Measurements from ENCODE around the gene DBNDD1. TPM values are rescaled to one million over a fixed set of nuclear protein-coding genes. Genes with fewer than 3 reads are reported as not detected.

The DBNDD1 gene
- total RNA-seq, 1 experiment from 2014 or later, result 60.2 TPM

DNA sequence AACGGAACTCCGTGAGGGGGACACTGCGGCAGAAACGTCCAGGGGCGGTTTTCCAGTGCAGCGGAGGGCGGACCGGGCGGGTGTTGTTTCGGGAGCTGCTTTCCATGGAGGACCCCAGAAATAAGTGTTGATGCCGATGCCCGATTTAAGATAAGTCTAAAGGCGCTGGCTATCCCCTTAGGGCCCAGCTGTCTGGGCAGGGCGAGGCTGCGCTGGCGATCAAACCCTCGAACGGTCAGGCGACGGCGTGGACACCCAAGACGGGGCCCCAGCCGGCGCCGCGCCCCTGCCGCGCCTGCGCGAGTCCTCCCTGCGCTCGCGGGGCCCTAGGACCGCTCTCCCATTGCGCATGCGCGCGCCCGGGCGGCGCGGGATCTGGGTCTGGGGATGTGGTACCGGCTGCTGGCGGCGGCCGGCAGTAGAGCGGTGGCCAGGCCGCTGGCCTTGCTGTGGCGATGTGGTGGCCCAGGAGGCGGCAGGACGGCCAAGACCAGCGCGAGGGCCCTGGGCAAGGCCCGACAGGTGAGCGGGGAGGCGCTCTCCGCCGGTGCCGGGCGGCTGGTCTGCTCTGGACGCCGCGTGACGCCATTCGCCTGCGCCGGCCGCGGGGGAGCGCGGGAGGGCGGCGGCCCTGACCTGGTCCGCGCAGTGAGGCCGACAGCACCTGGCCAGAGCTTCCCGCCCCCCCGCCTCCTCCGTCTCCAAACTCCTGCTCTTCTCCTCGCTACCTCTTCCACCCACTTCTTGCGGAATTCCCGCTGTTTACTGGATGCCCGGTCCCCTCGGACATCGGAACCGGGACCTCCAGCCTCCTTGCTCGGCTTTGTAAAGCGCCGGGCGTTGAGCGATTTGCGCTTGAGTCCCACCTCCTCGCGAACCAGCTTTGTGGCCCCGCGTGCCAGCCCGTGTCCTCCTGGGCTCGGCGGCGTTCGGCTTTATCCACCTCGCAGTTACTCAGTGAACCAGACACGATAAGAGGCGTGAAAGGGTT, 46.7 kb downstream of the DBNDD1 start:
- intact Hi-C loops (cut with micrococcal nuclease), result no loop called here
- no peak for TF ChIP-seq ELF1 (IDR thresholded peaks at IDR 0.05; ENCODE audit: borderline replicate concordance, low read depth)
- peak; percentile 81 for TF ChIP-seq POLR2A (IDR thresholded peaks at IDR 0.05; ENCODE audit: borderline replicate concordance, extremely low read depth, insufficient read depth, insufficient read length)
- no peak for TF ChIP-seq ZNF274 (IDR thresholded peaks at IDR 0.05; ENCODE audit: low read depth, low read length)
- no peak for TF ChIP-seq JUND (IDR thresholded peaks at IDR 0.05)
- peak; percentile 98 for TF ChIP-seq POLR2AphosphoS5 (IDR thresholded peaks at IDR 0.05; ENCODE audit: low read depth, low read length)
- TF ChIP-seq, protein P1, sequence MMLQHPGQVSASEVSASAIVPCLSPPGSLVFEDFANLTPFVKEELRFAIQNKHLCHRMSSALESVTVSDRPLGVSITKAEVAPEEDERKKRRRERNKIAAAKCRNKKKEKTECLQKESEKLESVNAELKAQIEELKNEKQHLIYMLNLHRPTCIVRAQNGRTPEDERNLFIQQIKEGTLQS (IDR thresholded peaks at IDR 0.05), result no peak
- TF ChIP-seq SIN3A (IDR thresholded peaks at IDR 0.05; ENCODE audit: low read depth), result peak; percentile 99
- TF ChIP-seq, protein P2, sequence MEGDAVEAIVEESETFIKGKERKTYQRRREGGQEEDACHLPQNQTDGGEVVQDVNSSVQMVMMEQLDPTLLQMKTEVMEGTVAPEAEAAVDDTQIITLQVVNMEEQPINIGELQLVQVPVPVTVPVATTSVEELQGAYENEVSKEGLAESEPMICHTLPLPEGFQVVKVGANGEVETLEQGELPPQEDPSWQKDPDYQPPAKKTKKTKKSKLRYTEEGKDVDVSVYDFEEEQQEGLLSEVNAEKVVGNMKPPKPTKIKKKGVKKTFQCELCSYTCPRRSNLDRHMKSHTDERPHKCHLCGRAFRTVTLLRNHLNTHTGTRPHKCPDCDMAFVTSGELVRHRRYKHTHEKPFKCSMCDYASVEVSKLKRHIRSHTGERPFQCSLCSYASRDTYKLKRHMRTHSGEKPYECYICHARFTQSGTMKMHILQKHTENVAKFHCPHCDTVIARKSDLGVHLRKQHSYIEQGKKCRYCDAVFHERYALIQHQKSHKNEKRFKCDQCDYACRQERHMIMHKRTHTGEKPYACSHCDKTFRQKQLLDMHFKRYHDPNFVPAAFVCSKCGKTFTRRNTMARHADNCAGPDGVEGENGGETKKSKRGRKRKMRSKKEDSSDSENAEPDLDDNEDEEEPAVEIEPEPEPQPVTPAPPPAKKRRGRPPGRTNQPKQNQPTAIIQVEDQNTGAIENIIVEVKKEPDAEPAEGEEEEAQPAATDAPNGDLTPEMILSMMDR (IDR thresholded peaks at IDR 0.05 in 2 of 3, conservative IDR thresholded peaks at IDR 0.05 in 1 of 3; ENCODE audit: borderline replicate concordance in 1 of 3, insufficient read depth in 1 of 3, low read depth in 2 of 3, low read length in 2 of 3), result 0 out of 6 replicates have a peak, but pooled peaks of 1 of the 3 experiments have one; percentile 1
- TF ChIP-seq SP1 (IDR thresholded peaks at IDR 0.05; ENCODE audit: low read depth), result no peak
- TF ChIP-seq SRF (IDR thresholded peaks at IDR 0.05; ENCODE audit: low read depth), result peak; percentile 88
- TF ChIP-seq EGR1 (IDR thresholded peaks at IDR 0.05; ENCODE audit: low read depth), result no peak; the same call in 1 of the 2 replicates
- TF ChIP-seq, protein P3, sequence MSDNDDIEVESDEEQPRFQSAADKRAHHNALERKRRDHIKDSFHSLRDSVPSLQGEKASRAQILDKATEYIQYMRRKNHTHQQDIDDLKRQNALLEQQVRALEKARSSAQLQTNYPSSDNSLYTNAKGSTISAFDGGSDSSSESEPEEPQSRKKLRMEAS (IDR thresholded peaks at IDR 0.05), result peak; percentile 96
- TF ChIP-seq, protein P4, sequence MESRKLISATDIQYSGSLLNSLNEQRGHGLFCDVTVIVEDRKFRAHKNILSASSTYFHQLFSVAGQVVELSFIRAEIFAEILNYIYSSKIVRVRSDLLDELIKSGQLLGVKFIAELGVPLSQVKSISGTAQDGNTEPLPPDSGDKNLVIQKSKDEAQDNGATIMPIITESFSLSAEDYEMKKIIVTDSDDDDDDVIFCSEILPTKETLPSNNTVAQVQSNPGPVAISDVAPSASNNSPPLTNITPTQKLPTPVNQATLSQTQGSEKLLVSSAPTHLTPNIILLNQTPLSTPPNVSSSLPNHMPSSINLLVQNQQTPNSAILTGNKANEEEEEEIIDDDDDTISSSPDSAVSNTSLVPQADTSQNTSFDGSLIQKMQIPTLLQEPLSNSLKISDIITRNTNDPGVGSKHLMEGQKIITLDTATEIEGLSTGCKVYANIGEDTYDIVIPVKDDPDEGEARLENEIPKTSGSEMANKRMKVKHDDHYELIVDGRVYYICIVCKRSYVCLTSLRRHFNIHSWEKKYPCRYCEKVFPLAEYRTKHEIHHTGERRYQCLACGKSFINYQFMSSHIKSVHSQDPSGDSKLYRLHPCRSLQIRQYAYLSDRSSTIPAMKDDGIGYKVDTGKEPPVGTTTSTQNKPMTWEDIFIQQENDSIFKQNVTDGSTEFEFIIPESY (IDR thresholded peaks at IDR 0.05; ENCODE audit: extremely low read depth, insufficient replicate concordance, low read length), result peak; percentile 88
- no peak for TF ChIP-seq EZH2 (IDR thresholded peaks at IDR 0.05)
- TF ChIP-seq TCF7L2 (IDR thresholded peaks at IDR 0.05; ENCODE audit: borderline replicate concordance, extremely low read depth, insufficient read depth, insufficient read length), result peak; percentile 64
- TF ChIP-seq EZH2phosphoT487 (IDR thresholded peaks at IDR 0.05; ENCODE audit: borderline replicate concordance), result no peak
- no peak for TF ChIP-seq RAD21 (IDR thresholded peaks at IDR 0.05; ENCODE audit: low read depth)
- peak; percentile 81 for TF ChIP-seq YY1 (IDR thresholded peaks at IDR 0.05; ENCODE audit: extremely low read depth, insufficient replicate concordance, low read depth, low read length)
- peak; percentile 95 for TF ChIP-seq ZFX (IDR thresholded peaks at IDR 0.05)

More for the DNA sequence above, 46.7 kb downstream of the DBNDD1 start:
- no peaks in the 10 kb centered on the region for H3K9me2 ChIP-seq (ENCODE audit: insufficient read depth)
- H3K4me3 ChIP-seq (replicated peaks in 1 of 2; ENCODE audit: low read depth in 1 of 2, low read length in 2 of 2), result peak overlapping the region; percentile 93 to 98
- H3K27ac ChIP-seq (ENCODE audit: low read depth, low read length), result peak overlapping the region; percentile 81
- peak overlapping the region; percentile 99 for H3K9ac ChIP-seq (ENCODE audit: low read length)
- DNase-seq (ENCODE audit: low read depth, low spot score) (peak; percentile 88), ATAC-seq (peak; percentile 94)
- ChIA-PET CTCF (interaction anchor here (1.0 kb wide), 1 partner anchor 46 kb away, joined by 3 read pairs; the partner anchor contains the start of gene DBNDD1), RAD21 (ENCODE audit: low non-redundant PET in 1 of 2, low total read pairs in 2 of 2, uncharacterized antibody in 2 of 2, unreplicated experiment in 2 of 2) (interaction anchor here in 1 of 2 experiments (0.7 kb wide), 1 partner anchor 61 kb away, joined by 3 read pairs; no protein-coding TSS in a partner anchor), POLR2A (interaction anchor here (1.0 to 2.8 kb wide), 4 partner anchors 25 to 110 kb away, joined by 3 to 21 read pairs (median 4); partner anchors contain the start of genes DEF8, TCF25 and TUBB3)
- H3K4me2 ChIP-seq (ENCODE audit: low read length), result peak overlapping the region; percentile 84
- peaks cover 3% of the 10 kb centered on the region; the same call in 1 of the 2 replicates for H4K20me1 ChIP-seq (ENCODE audit: insufficient read depth)
- H3K27me3 ChIP-seq (ENCODE audit: insufficient read depth, low read length), result no peaks in the 10 kb centered on the region
- H2AFZ ChIP-seq (ENCODE audit: low read depth, low read length, poor library complexity, severe bottlenecking), result no peak overlapping the region
- H3K79me2 ChIP-seq (ENCODE audit: insufficient read depth, low read length), result peaks cover 49% of the 10 kb centered on the region
- no peaks in the 10 kb centered on the region; a peak in 1 of 4 replicates for H3K9me3 ChIP-seq (ENCODE audit: control insufficient read depth in 1 of 2, insufficient read depth in 1 of 2, low read depth in 1 of 2, low read length in 2 of 2)
- BruUV-seq (replicated peaks), result no TSS peak
- H3K36me3 ChIP-seq (ENCODE audit: control insufficient read depth in 1 of 2, insufficient read depth in 2 of 2, low read length in 2 of 2), result peaks cover under 1 to 6% of the 10 kb centered on the region in 2 experiments; a peak in 3 of 4 replicates
- H3K4me1 ChIP-seq (ENCODE audit: control insufficient read depth in 1 of 2, insufficient read depth in 2 of 2, low read length in 2 of 2), result peaks cover 11 to 21% of the 10 kb centered on the region in 2 experiments; a peak in 3 of 4 replicates
